HG03439 (cell line): ENCODE measurements around the gene SLC6A1.

Experiments used
- ATAC-seq: cut with Tn5 transposase; IDR thresholded peaks from one replicate; pipeline ENCODE4 v1.9.1; 2021; ENCODE audit warnings: mild to moderate bottlenecking, moderate library complexity; ENCODE audit not compliant: unreplicated experiment

Gene SLC6A1

GRCh38 chr3:10970306-10970960, 22.1 kb upstream of the SLC6A1 start:
- ATAC-seq: no peak

- ATAC-seq: no peak
Observed at GRCh38 chr3:10972072-10972782, 20.3 kb upstream of the SLC6A1 start.

- no peak for ATAC-seq
Observed at GRCh38 chr3:10973046-10973595, 19.4 kb upstream of the SLC6A1 start.

DNA sequence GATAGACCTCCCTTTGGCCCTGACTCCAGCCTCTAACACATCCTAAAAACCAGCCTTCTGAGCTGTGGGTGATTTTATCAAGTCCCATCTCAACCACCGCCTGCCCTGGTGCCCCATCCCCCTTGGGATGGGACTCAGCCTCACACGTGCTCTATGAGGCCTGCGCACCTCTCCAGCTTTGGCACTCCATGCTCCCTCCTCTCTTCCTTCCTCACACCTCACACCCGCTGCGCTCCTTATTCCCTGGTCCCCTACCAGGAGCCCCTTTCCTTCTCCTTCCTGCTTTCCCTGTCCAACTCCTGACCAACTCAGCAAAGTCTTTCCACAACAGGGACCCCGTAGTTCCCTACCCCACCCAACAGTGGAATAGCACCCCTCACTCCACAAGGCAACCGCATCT, 18.4 kb upstream of the SLC6A1 start:
- no peak for ATAC-seq

DNA sequence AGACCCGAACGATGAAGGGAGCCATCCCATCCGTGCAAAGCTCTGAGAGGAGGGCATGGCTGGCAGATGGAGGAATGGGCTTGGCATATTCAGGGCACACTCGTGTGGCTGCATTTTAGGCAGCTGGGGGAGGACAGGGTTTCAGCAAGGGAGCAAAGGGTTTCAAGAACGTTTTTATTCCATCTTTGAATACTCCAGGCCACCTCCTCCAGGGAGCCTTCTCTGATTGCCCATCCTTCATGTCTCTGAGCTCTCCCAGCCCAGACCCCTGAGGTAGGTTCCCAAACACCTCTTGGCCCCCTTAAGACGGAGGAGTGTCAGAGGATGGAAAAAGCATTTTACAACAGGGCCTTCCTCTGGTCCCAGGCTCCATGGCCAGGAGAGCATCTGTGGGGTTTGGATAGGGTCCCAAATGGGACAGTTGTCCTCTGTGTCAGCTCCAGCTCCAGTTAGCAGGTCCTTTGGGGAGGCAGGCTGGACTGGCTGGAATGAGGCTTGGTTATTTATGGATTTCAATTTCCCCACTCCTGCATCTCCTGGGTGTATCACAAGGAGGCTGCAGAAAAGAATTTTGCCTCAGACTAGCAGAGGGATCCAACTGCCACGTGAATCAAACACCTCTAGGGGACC, 17.7 kb upstream of the SLC6A1 start:
- no peak for ATAC-seq

DNA sequence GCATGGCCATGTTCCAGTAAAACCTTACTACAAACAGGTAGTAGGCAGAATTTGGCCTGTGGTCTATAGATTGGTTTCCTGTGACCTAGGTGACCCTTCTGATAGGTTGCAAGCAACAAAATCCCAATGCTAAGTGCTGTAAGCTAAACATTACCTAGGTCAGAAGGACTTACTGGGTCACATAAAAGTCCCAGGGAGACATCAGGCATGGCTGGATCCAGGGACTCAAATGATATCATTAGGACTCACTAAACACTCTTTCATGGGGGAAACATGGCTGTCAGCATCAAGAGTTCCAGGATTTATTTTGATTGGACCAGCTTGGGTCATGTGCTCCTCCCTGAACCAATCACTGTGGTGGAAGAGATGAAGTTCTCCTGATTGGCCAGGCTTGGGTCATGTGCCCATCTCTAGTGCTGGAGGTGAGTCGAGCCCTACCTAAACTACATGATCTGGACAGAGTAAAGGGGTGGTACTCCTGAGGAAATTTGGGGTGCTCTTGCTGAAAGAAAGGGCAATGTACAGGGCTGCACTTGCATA, 16.8 kb upstream of the SLC6A1 start:
- no peak for ATAC-seq

GRCh38 chr3:10976770-10977169, 15.8 kb upstream of the SLC6A1 start:
- no peak for ATAC-seq

DNA sequence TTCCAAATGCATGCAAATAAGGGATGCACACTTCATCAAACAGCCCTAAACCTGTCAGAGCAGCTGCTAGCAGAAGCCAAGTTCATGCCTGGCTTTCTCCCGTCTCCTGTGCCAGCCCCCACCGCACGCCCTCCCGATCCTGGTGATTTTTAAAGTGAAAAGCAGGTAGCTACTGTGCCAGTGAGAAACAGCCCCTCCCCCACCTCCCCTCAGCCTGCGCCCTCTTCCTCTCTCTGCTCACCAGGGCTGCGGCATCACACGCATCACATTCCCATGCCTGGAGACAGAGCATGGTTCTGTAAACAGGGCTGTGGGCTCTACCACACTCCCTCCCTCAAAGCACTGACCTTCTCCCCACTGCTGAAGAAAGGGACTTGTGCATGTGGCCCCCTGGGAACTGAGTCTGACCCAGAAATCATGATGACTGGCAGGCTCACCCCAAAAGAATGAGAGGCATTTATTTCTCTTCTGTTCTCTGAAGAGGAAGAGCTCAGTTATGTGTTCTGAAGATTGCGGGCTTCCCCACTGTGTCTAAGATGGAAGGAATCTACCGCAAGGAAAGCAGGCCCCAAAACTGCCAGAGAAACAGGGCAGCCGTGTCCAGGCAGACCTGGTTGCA, 14.5 kb upstream of the SLC6A1 start:
- ATAC-seq: no peak

- ATAC-seq: no peak
Observed at GRCh38 chr3:10978956-10979355, 13.6 kb upstream of the SLC6A1 start.

DNA sequence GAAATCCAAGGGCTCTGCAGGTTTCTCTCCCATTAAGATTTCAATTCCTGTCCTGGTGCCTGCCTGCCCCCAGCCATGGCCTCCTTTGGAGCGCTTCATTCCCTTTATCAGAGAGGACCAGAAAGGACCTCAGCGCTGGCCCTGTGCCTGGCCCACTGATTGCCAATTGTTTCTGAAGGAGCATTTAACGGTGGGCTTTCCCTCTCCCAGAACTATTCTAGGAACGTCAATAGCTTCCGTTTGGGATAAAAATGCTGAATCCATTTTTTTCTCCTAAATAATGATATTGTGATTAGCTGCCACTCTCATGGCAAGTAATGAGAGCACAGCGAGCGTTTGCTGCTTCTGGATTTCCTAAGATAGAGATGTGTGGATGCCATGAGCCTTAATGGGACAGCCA, 12.2 kb upstream of the SLC6A1 start:
- no peak for ATAC-seq

- no peak for ATAC-seq
Observed at GRCh38 chr3:10981031-10981430, 11.5 kb upstream of the SLC6A1 start.

DNA sequence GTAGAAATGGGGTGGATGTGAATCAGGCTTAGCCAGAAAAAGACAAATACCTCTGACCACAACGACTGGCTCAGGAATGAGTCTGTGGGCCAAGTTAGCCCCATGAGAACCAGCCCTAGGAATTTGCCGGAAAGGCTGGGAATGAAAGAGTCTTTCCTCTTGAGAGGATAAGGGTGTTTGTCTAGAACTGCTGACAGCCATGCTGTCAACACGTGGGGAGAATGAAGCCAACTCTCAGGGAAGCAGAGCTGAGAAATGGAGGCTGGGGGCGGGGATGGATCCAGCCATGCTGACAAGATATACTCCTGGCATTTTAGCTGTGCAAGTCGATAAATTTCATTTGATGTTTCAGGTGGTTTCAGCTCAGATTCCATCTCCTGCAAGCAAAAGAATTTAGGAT, 10.6 kb upstream of the SLC6A1 start:
- no peak for ATAC-seq

DNA sequence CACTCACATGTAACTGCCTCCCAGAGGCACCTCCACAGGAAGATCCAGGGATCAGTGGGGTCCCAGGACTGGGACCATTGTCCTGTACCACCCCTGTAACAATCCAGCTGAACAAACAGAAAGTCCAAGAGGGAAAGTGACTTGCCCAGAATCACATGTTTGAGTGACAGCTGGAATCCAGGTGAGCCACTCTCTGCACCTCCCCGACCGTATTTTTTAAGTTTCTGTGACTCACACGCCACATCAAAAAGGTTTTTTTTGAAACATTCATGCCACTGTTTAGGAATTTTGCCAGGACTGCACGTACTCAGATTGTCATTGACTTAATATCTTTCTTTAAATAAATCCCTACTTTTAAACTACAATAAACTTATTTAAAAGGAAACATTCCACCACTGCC, 9.8 kb upstream of the SLC6A1 start:
- no peak for ATAC-seq

DNA sequence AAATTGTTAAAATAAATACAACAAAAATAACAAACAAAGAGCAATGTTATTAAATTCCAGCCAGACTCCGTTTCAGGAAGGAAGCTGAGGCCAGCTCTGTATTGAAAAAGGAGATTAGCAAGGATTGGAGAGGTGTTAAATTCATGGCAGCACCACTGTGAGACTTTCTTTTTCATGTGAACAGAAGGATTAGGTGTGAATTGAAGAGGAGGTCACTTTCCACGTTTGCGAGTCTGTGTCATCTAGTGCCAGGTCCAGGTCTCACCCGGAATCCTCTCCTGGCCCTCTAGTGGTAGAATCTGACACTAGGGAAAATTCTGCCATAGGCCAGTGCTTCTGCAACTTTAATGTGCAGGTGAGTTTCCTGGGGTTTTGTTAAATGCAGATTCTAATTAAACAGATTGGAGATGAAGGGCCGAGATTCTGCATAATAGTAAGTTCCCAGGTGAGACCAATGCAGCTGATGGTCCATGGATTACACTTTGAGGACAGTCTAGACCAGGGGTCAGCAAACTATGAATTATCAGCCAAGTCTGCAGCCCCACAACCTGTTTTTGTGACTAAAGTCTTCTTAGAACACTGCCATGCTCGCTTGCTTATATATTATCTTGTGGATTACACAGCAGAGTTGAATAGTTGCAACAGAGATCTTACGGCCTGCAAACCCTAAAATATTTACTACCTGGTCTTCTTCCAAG, 9.2 kb upstream of the SLC6A1 start:
- no peak for ATAC-seq

- no peak for ATAC-seq
Observed at GRCh38 chr3:10984371-10984896, 8.1 kb upstream of the SLC6A1 start.

GRCh38 chr3:10985181-10985580, 7.4 kb upstream of the SLC6A1 start:
- no peak for ATAC-seq

GRCh38 chr3:10986592-10986991, 6.0 kb upstream of the SLC6A1 start:
- ATAC-seq: no peak

DNA sequence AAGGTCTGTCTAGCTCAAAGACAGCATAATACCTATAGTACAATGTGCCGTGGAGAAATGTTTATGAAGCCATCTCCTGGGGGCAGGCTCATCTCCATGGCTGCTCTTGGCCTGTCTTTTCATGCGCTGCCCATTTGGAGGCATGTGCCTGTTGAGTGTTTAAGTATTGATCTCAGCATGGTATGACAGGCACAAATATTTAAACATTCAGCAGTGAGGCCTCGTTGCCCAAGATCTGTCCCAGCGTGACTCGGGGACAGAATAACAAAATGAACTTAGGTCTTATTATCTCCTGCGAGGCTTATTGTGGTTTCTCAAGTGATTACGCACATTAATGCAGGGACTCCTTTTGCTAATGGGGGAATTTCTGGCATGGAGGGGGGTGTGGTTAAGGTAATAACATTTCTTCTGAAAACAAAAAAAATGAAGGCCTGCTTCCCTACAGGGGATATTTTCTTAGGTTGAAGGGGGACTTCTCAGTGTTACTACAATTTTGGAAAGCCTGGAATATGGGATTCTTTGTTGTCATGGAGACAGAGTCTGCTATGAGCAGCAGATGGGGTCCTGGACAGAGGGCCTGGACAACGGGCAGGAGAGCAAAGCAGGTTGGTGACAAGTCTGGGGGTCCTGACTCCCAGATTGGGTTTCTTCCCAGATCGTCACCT, 4.4 kb upstream of the SLC6A1 start:
- ATAC-seq: no peak

DNA sequence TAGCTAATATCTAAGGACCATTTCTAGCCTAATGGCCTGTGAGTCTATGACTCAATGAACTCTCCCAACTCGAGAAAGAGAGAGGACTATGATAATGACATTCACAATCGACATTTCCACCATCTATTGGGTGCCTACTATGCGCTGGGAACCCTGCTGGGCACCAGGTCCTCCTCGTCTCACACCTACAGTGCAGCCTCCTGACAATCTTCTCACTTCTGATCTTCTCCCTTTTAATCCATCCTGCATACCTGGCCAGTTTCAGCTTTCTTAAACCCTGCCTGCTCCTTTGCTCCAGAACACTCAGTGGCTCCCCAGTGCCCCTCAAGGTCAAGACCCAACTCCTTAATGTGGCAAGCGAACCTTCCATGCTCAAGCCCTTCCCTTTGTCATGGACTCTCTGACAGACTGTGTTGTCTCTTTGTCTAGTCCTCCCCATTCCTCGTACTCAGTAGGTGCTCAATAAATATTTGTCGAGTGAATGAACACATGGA, 3.5 kb upstream of the SLC6A1 start:
- no peak for ATAC-seq
